ENCODE measurements around the gene HPSE2.

HPSE2 gene

GRCh38 chr10:98885378-98885777 lies 350.3 kb downstream of the HPSE2 start:
- H2AFZ ChIP-seq (ENCODE audit: low read depth, low read length, severe bottlenecking) = no peak overlapping the region
- H3K36me3 ChIP-seq (ENCODE audit: low read length) = no peaks in the 10 kb centered on the region
- H3K27ac ChIP-seq (ENCODE audit: low read depth, low read length) = no peak overlapping the region
- no peaks in the 10 kb centered on the region for H3K9me3 ChIP-seq (ENCODE audit: insufficient read depth, low read length)
- no peaks in the 10 kb centered on the region for H3K27me3 ChIP-seq (ENCODE audit: low read length)
- H3K4me3 ChIP-seq (ENCODE audit: insufficient read depth, low read length, poor library complexity, severe bottlenecking) = no peak overlapping the region
- TF ChIP-seq EZH2phosphoT487 (conservative IDR thresholded peaks at IDR 0.05; ENCODE audit: low read length) (no peak), CTCF (IDR thresholded peaks at IDR 0.05; ENCODE audit: insufficient read depth, low read length, poor library complexity, severe bottlenecking) (no peak)
- H3K79me2 ChIP-seq (ENCODE audit: insufficient read depth, low read length) = no peaks in the 10 kb centered on the region
- H4K20me1 ChIP-seq (ENCODE audit: low read depth, low read length) = no peaks in the 10 kb centered on the region
- no peaks in the 10 kb centered on the region for H3F3A ChIP-seq (ENCODE audit: insufficient read depth)
- no peaks in the 10 kb centered on the region for H3K9me2 ChIP-seq (replicated peaks; ENCODE audit: insufficient read depth, low read length)
- no peak overlapping the region for H3K4me2 ChIP-seq (ENCODE audit: low read depth, low read length, poor library complexity, severe bottlenecking)
- H3K9ac ChIP-seq (ENCODE audit: low read length) = no peak overlapping the region

- Histone ChIP-seq H3K4me2 (ENCODE audit: low read depth, low read length, poor library complexity, severe bottlenecking) (no peak overlapping the region), H3K79me2 (ENCODE audit: insufficient read depth, low read length) (no peaks in the 10 kb centered on the region), H2AFZ (ENCODE audit: low read depth, low read length, severe bottlenecking) (no peak overlapping the region), H3K9me3 (ENCODE audit: insufficient read depth, low read length) (no peaks in the 10 kb centered on the region), H3F3A (ENCODE audit: insufficient read depth) (no peaks in the 10 kb centered on the region), H3K36me3 (ENCODE audit: low read length) (no peaks in the 10 kb centered on the region), H3K9me2 (replicated peaks; ENCODE audit: insufficient read depth, low read length) (no peaks in the 10 kb centered on the region), H3K4me3 (ENCODE audit: insufficient read depth, low read length, poor library complexity, severe bottlenecking) (no peak overlapping the region), H4K20me1 (ENCODE audit: low read depth, low read length) (no peaks in the 10 kb centered on the region), H3K27ac (ENCODE audit: low read depth, low read length) (no peak overlapping the region), H3K9ac (ENCODE audit: low read length) (no peak overlapping the region), H3K27me3 (ENCODE audit: low read length) (no peaks in the 10 kb centered on the region)
- TF ChIP-seq EZH2phosphoT487 (conservative IDR thresholded peaks at IDR 0.05; ENCODE audit: low read length) (no peak), CTCF (IDR thresholded peaks at IDR 0.05; ENCODE audit: insufficient read depth, low read length, poor library complexity, severe bottlenecking) (no peak)
Observed at GRCh38 chr10:98881789-98882188, 353.9 kb downstream of the HPSE2 start.

GRCh38 chr10:98880971-98881370 lies 354.7 kb downstream of the HPSE2 start:
- Histone ChIP-seq H3K36me3 (ENCODE audit: low read length) (no peaks in the 10 kb centered on the region), H3K27ac (ENCODE audit: low read depth, low read length) (no peak overlapping the region), H3K4me2 (ENCODE audit: low read depth, low read length, poor library complexity, severe bottlenecking) (no peak overlapping the region), H4K20me1 (ENCODE audit: low read depth, low read length) (no peaks in the 10 kb centered on the region), H3K79me2 (ENCODE audit: insufficient read depth, low read length) (no peaks in the 10 kb centered on the region), H3K9ac (ENCODE audit: low read length) (no peak overlapping the region), H3F3A (ENCODE audit: insufficient read depth) (no peaks in the 10 kb centered on the region), H3K9me3 (ENCODE audit: insufficient read depth, low read length) (no peaks in the 10 kb centered on the region), H3K9me2 (replicated peaks; ENCODE audit: insufficient read depth, low read length) (no peaks in the 10 kb centered on the region), H3K27me3 (ENCODE audit: low read length) (no peaks in the 10 kb centered on the region), H3K4me3 (ENCODE audit: insufficient read depth, low read length, poor library complexity, severe bottlenecking) (no peak overlapping the region), H2AFZ (ENCODE audit: low read depth, low read length, severe bottlenecking) (no peak overlapping the region)
- no peak for TF ChIP-seq CTCF (IDR thresholded peaks at IDR 0.05; ENCODE audit: insufficient read depth, low read length, poor library complexity, severe bottlenecking)
- no peak for TF ChIP-seq EZH2phosphoT487 (conservative IDR thresholded peaks at IDR 0.05; ENCODE audit: low read length)
